ENCODE results near the gene HIVEP2.

HIVEP2 gene

GRCh38 chr6:142737368-142738034 is 207.5 kb downstream of the HIVEP2 start:
- no peak for DNase-seq (ENCODE audit: low read depth)

- no peak for DNase-seq (ENCODE audit: low read depth)
These were observed 209.8 kb downstream of the HIVEP2 start for GRCh38 chr6:142735204-142735603.

GRCh38 chr6:142732790-142733189 is 212.2 kb downstream of the HIVEP2 start:
- no peak for DNase-seq (ENCODE audit: low read depth)

- no peak for DNase-seq (ENCODE audit: low read depth)
These were observed 213.4 kb downstream of the HIVEP2 start for GRCh38 chr6:142731611-142732010.

GRCh38 chr6:142729618-142730017 is 215.4 kb downstream of the HIVEP2 start:
- DNase-seq (ENCODE audit: low read depth): no peak

GRCh38 chr6:142728910-142729481 is 216.0 kb downstream of the HIVEP2 start:
- no peak for DNase-seq (ENCODE audit: low read depth)

GRCh38 chr6:142728364-142728763 is 216.6 kb downstream of the HIVEP2 start:
- no peak for DNase-seq (ENCODE audit: low read depth)

GRCh38 chr6:142726616-142727015 is 218.4 kb downstream of the HIVEP2 start:
- DNase-seq (ENCODE audit: low read depth): no peak

GRCh38 chr6:142725024-142725770 is 219.8 kb downstream of the HIVEP2 start:
- no peak for DNase-seq (ENCODE audit: low read depth)

GRCh38 chr6:142722841-142723240 is 222.1 kb downstream of the HIVEP2 start:
- no peak for DNase-seq (ENCODE audit: low read depth)

GRCh38 chr6:142722012-142722411 is 223.0 kb downstream of the HIVEP2 start:
- no peak for DNase-seq (ENCODE audit: low read depth)

- no peak for DNase-seq (ENCODE audit: low read depth)
These were observed 223.6 kb downstream of the HIVEP2 start for GRCh38 chr6:142721215-142721920.

- no peak for DNase-seq (ENCODE audit: low read depth)
These were observed 226.2 kb downstream of the HIVEP2 start for GRCh38 chr6:142718667-142719191.

- no peak for DNase-seq (ENCODE audit: low read depth)
These were observed 228.9 kb downstream of the HIVEP2 start for GRCh38 chr6:142716097-142716496.

GRCh38 chr6:142714951-142715785 is 229.8 kb downstream of the HIVEP2 start:
- no peak for DNase-seq (ENCODE audit: low read depth)

GRCh38 chr6:142713959-142714358 is 231.0 kb downstream of the HIVEP2 start:
- DNase-seq (ENCODE audit: low read depth): no peak

- DNase-seq (ENCODE audit: low read depth): no peak
These were observed 232.7 kb downstream of the HIVEP2 start for GRCh38 chr6:142712231-142712630.

GRCh38 chr6:142708651-142709050 is 236.3 kb downstream of the HIVEP2 start:
- no peak for DNase-seq (ENCODE audit: low read depth)

- DNase-seq (ENCODE audit: low read depth): no peak
These were observed 237.7 kb downstream of the HIVEP2 start for GRCh38 chr6:142707255-142707654.

- DNase-seq (ENCODE audit: low read depth): no peak
These were observed 238.8 kb downstream of the HIVEP2 start for GRCh38 chr6:142706210-142706609.

- DNase-seq (ENCODE audit: low read depth): no peak
These were observed 239.9 kb downstream of the HIVEP2 start for GRCh38 chr6:142705054-142705453.
